SK-N-MC (cell line): ENCODE measurements around the gene ZBTB7B.

ENCODE experiments used
- EZH2 ChIP-seq: fragments of 200-600 bp; sonication (generic); IDR thresholded peaks from one replicate; pipeline ENCODE4 v1.6.1; 2017; ENCODE audit warnings: antibody characterized with exemption
- POLR2AphosphoS5 ChIP-seq: IDR thresholded peaks from 2 replicates; pipeline ENCODE4 v1.6.1; 2012; ENCODE audit warnings: mild to moderate bottlenecking, low read depth, low read length, borderline replicate concordance

GRCh38 chr1:155053531-155054105 is 51.0 kb downstream of the ZBTB7B start:
- TF ChIP-seq EZH2: no peak
- no peak for TF ChIP-seq POLR2AphosphoS5
